ENCODE results near the gene EVL.

- no peak for TF ChIP-seq CTCF (conservative IDR thresholded peaks at IDR 0.05; ENCODE audit: low read length)
- no peak for TF ChIP-seq EZH2phosphoT487 (IDR thresholded peaks at IDR 0.05; ENCODE audit: borderline replicate concordance)
These were observed 34.6 kb upstream of the EVL start for GRCh38 chr14:100030452-100031153.

Measured in Loucy (cell line).